Activated naive CD4-positive, alpha-beta T cell treated with anti-CD3 and anti-CD28 coated beads, Interleukin-2, amount 50 U/mL, for 72 hours (primary cell): ENCODE data around the gene CCDC142. TPM values are rescaled to one million over a fixed set of nuclear protein-coding genes. Genes with fewer than 3 reads are reported as not detected.
A peak's percentile ranks its signal among the peaks of the same experiment; 100 is the strongest.

Source experiments
- ATAC-seq, 2 donors: fragments of 150-1000 bp; cut with Tn5 transposase; 2 replicates each; pipeline ENCODE4 v1.10.0; 2021; ENCODE audit warnings: mild to moderate bottlenecking in 2 of 2, moderate library complexity in 2 of 2
- DNase-seq, 2 donors: peaks; one replicate each; pipeline ENCODE4 v3.0.0; 2021 to 2022; ENCODE audit warnings: low spot score in 2 of 2
- H3K27ac Mint-ChIP-seq, 2 donors: one replicate each; pipeline ENCODE4 v1.8.0; 2022; ENCODE audit warnings: mild to moderate bottlenecking in 2 of 2, mixed read lengths in 2 of 2
- H3K36me3 Mint-ChIP-seq, 2 donors: one replicate each; pipeline ENCODE4 v1.8.0; 2022; ENCODE audit warnings: mixed read lengths in 2 of 2
- H3K9me3 Mint-ChIP-seq, 2 donors: one replicate each; pipeline ENCODE4 v1.8.0; 2022; ENCODE audit warnings: mixed read lengths in 2 of 2
- total RNA-seq, 2 donors: library from RNA; stranded (reverse); gene quantifications; one replicate each; pipeline ENCODE4 v1.2.3, GENCODE V29; 2022

Gene CCDC142, protein sequence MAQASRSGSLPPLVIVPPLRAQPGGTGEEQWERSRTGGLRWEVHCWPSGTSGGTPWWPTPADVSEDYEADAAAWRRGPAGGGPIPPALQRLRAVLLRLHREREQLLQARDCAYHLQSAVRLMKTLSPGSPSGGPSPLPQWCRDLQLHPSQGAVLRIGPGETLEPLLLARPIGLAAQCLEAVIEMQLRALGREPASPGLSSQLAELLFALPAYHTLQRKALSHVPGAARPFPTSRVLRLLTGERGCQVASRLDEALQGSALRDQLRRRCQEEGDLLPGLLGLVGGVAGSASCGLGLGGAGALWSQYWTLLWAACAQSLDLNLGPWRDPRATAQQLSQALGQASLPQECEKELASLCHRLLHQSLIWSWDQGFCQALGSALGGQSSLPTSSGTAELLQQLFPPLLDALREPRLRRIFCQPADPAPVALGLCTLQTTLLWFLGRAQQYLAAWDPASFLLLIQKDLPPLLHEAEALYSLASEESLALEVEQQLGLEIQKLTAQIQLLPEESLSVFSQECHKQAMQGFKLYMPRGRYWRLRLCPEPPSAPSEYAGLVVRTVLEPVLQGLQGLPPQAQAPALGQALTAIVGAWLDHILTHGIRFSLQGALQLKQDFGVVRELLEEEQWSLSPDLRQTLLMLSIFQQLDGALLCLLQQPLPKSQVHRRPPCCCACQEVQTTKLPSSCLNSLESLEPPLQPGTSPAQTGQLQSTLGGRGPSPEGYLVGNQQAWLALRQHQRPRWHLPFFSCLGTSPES
- total RNA-seq = 10 to 100 TPM; 16.4 to 25.3 TPM

DNA sequence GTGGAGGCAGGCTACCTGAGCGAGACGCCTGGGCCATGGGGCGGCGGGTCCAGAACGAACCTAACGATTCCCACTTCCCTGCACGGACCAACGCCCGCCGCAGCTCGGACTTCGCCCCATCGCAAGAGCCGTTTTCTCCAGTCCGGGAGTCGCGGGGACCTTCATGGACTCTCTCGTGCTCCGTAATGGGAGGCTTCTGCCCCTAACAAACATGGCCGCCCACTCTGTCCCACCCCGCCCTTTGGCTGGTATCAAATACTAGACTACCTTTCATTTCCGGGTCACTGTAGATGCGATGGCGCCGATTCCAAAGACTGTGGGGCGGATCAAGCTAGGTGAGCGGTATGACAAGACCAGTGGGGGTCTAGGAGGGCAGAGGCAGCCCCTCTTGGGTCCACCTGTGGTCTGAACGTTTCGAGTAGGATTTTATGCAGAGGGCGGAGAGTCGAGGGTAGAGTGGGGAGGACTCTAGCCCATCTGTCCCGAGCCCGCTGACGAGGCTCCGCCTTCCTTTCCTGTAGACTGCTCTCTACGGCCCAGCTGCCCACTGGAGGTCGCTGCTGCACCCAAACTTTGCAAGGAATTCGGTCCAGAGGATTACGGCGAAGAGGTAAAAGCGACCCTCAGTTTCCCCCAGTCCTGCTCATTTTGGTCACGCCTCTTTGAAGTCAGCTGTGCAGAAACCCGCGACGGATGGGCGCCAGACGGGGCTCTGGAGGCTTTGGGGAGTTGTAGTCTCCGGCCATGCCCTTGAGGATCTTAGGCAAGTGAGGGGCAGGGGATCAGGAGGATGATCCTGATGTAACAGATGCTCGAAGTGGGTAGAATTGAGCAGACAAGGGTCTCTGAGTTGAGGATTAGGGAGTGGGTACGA, at the start of gene CCDC142, which contains the start of gene TTC31:
Gene CCDC142 (minus strand): TSS at position 198 of the 874 bp plus-strand sequence. CDS start 161 bp downstream, at position 37.
Gene TTC31 (plus strand): TSS at position 281 of the 874 bp plus-strand sequence. CDS start 15 bp downstream, at position 296.
- peak within 1 kb of the TSS; percentile 87 to 97 for H3K27ac Mint-ChIP-seq
- ATAC-seq = peak; percentile 93 to 94
- peaks cover 17 to 24% of the 10 kb centered on the region in 2 donors for H3K36me3 Mint-ChIP-seq
- DNase-seq = peak; percentile 89 to 93
- H3K9me3 Mint-ChIP-seq = no peaks in the 10 kb centered on the region

DNA sequence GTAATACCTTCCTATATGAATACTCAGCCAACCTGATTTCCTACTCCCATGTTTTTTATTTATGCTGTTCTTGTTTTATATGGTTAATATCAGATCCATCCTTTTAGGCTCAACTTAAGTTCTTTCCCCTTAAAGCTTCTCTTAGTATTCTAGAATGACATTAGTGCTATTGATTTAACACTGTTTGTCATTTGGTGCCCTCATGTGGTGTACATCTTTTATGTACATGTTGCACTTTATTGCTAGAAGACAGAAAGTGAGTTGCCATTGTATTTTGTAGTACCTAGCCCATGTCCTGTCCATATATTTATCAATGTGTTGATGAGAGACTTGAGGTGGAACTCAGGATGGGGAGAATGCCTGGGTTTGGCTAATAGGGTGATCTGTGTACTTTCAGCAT, 49.4 kb upstream of the CCDC142 start:
- Mint-ChIP-seq H3K27ac (peak overlapping the region in 1 of 2 donors; percentile 98), H3K9me3 (no peaks in the 10 kb centered on the region), H3K36me3 (peaks cover 30 to 39% of the 10 kb centered on the region in 2 donors)
- ATAC-seq (no peak), DNase-seq (no peak)

DNA sequence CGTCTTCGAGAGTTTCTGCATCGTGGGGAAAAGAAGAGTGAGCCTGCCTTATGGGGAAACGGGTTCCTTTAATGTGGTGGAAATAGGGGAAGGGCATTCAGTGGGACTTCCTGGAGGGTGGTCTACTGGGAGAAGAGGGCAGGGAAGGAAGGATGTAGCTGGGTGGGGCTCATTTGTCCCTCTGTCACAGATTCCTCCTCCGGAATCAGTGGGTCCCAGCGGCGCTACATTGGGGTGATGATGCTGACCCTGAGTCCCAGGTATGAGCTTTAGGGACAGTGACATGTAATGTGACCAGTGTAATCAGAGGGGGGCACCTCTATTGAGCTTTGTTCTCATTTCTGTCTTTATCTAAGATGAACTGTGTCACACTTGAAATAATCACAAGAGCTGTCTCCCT, 48.9 kb upstream of the CCDC142 start:
- ATAC-seq (no peak), DNase-seq (no peak)
- Mint-ChIP-seq H3K36me3 (peaks cover 35 to 42% of the 10 kb centered on the region in 2 donors), H3K9me3 (no peaks in the 10 kb centered on the region), H3K27ac (peak overlapping the region; percentile 34 to 98)

DNA sequence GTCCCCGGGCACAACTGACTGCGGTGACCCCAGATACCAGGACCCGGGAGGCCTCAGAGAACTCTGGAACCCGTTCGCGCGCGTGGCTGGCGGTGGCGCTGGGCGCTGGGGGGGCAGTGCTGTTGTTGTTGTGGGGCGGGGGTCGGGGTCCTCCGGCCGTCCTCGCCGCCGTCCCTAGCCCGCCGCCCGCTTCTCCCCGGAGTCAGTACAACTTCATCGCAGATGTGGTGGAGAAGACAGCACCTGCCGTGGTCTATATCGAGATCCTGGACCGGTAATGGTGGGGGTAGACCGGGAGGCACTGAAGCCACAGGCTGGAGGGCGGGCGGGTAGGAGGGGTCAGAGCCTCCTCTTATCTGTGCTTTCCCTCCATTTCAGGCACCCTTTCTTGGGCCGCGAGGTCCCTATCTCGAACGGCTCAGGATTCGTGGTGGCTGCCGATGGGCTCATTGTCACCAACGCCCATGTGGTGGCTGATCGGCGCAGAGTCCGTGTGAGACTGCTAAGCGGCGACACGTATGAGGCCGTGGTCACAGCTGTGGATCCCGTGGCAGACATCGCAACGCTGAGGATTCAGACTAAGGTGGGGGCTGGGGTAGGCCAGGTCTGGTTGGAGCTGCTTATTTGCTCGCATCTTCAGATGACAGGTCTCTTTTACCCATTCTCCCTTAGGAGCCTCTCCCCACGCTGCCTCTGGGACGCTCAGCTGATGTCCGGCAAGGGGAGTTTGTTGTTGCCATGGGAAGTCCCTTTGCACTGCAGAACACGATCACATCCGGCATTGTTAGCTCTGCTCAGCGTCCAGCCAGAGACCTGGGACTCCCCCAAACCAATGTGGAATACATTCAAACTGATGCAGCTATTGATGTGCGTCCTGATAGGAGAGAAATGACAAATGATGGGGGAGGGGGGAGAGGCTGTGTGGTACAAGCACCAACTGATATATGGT, 47.7 kb upstream of the CCDC142 start:
- DNase-seq (peak; percentile 40 to 87), ATAC-seq (peak; percentile 23 to 77)
- peaks cover 44 to 48% of the 10 kb centered on the region in 2 donors for H3K36me3 Mint-ChIP-seq

DNA sequence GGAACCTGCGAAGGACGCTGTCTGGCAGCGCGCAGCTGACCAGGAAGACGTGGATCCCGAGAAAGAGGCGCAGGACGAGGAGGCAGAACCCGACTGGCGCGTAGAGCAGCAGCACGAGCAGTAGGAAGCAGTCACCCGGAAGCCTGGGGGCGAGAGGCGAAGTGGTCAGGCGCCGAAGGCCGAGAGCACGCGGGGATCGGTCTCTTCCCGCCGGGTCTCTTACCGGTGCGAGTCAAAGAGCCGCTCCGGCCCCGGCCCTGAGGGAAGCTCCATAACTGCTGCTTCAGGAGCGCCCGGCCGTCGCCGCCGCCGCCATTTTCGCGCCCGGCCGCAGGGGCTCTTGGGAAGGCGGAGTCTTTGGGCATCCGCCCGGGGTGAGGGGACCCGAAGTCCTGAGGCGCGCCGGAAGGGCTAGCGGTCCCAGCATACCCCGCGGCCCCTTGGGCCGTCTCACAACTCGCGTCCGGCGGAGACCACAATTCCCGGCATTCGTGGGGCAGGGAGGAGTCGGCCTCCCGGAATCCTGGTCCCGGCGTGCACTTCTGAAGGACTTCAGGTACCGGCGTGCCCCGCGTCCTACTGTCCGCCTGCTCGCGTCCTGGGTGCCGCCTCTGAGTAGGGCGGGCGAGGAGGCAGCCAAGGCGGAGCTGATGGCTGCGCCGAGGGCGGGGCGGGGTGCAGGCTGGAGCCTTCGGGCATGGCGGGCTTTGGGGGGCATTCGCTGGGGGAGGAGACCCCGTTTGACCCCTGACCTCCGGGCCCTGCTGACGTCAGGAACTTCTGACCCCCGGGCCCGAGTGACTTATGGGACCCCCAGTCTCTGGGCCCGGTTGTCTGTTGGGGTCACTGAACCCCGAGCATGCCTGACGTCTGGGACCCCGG, 46.8 kb upstream of the CCDC142 start, which contains the start of the genes AUP1 and HTRA2:
Gene AUP1 (minus strand): TSS at position 350 of the 882 bp plus-strand sequence. CDS start 77 bp downstream, at position 273.
Gene HTRA2 (plus strand): TSS at position 577 of the 882 bp plus-strand sequence. CDS start 74 bp downstream, at position 651.
- peak; percentile 47 to 90 for ATAC-seq
- H3K27ac Mint-ChIP-seq = peak within 1 kb of the TSS; percentile 98

More for the DNA sequence above, 47.7 kb upstream of the CCDC142 start:
- no peaks in the 10 kb centered on the region for H3K9me3 Mint-ChIP-seq
- peak overlapping the region; percentile 6 to 98 for H3K27ac Mint-ChIP-seq

DNA sequence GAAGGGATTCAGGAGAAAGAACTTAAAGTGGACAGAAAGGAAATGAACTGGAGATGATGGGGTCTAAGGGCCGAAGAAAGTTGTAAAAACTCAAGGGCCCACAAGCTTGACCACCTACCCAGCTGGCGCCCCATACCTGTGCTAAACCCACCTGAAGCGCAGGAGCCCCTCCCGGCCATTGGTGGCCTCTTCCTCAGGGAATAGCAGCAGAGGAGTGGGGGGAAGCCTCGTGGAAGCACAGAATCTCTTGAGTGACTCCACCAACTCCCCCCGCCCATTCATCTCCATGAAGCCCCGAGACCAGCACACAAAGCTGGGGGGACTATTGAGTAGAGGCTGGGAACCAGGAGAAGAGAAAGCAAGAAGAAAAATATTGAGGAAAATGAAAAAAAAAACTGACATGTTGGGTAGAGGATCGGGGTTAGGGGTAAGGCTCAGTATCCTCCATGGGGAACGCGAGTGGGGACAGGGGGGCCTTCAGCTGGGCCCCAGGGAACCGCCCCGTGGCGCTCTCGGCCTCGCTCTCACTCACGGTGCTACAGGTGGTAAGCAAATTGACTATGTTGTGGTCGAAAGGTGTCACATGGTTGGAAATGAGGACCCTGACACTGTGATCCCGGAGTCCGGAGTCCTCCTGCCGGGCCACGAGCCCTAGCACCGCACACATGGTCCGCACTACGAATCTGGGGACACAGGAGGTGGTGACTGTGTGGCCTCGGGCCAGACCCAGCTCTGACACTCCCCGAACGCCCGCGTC, 46.0 kb upstream of the CCDC142 start:
- Mint-ChIP-seq H3K36me3 (peaks cover 44 to 48% of the 10 kb centered on the region in 2 donors), H3K27ac (peak overlapping the region; percentile 98), H3K9me3 (no peaks in the 10 kb centered on the region)
- ATAC-seq (peak; percentile 8 to 24), DNase-seq (peak in 1 of 2 donors; percentile 63)

More for the DNA sequence above, 46.8 kb upstream of the CCDC142 start, which contains the start of the genes AUP1 and HTRA2:
- no peaks in the 10 kb centered on the region for H3K9me3 Mint-ChIP-seq
- peak; percentile 82 to 87 for DNase-seq
- peaks cover 44 to 48% of the 10 kb centered on the region in 2 donors for H3K36me3 Mint-ChIP-seq

DNA sequence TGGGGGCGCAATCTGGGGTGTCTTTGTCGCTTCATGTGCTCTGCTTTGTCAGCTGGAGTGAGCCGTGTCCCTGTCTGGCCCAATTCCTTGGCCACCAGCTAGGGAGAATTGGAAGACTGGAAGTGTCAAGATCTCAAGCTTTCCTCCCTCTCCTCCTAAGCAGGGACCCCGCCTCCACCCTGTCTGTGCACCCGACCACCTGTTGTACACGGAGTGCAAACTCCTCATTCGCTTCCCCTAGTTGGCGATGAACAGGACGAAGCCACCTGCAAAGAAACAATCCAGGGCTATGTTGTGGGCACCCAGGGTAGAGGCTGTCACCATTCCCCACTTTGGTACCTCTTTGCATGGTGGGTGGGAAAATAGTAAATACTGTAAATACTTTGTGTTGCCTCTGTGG, 44.9 kb upstream of the CCDC142 start:
- Mint-ChIP-seq H3K9me3 (no peaks in the 10 kb centered on the region), H3K36me3 (peaks cover 44 to 48% of the 10 kb centered on the region in 2 donors), H3K27ac (peak overlapping the region in 1 of 2 donors; percentile 98)
- no peak for DNase-seq
- no peak for ATAC-seq

DNA sequence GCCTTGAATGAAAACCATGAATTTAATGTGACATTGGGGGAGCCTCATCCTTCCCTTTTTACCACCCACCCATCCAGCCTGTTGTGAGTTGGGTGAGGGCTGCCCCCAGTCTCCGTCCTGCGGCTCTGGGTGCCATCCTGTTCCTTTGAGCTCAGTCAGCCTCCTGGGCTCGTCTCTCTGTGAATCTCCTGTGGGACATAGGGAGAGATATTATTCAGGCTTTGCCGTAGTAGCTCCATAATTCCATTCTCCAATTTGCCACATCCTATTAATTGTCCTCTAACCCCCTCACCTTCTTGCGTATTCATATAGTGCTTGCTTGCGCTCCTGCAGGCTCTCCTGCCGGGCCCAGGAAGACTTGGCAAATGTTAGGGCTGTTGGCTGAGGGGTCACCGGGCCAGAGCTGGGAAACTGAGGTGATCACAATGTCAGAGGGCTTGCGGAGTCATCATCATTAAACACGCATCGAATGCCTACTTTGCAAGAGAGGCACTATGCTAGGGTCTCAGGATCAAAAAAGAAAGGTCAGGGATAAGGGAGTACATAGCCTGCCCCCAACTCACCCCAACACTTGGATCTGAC, 43.9 kb upstream of the CCDC142 start:
- ATAC-seq = no peak
- Mint-ChIP-seq H3K27ac (peak overlapping the region; percentile 32 to 46), H3K9me3 (no peaks in the 10 kb centered on the region)

DNA sequence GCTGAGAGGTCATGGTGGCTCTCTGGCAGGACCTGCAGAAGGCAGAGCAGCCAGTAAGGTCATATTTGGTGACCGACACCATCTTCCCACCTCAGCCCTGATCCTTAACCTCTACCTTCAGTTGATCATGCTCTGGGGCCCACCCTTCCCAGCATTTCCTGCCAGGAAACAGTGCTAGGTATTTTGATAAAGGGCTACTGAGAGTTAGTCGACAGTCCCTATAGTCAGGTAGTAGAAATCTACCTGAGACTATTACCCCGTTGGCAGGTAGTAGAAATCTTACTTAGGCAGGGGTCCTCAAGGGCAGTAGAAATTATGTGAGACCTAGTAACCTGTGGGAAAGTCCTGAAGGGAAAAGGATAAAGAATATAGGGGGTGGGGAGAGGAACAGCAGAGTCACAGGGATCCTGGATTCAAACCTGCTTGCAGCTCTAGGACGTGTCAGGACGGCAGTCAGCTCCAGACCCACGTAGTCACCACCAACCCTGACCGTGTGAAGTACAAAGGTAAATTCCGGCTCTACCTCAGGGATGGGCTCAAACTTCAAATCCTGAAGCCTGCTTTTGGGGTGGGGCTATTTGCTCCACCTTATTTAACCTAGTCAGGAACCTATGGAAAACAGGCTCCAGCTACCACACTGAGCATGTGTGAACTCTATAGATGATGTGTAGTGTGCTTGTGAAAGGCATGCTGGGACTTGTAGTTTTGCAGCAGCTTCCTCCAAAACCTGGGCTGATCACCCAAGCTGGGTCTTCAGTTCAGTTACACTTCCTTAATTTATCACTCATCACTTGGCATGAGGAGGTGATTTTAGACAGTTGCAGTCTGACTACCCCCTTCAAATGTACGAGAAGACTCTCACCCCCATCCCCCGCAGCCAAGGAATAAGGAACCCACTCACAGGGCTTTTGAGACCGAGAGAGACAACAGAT, 43.2 kb upstream of the CCDC142 start, which contains the start of gene DQX1:
Gene DQX1 (minus strand): TSS at position 515 of the 932 bp plus-strand sequence. CDS start 502 bp downstream, at position 13.
- H3K27ac Mint-ChIP-seq = peak within 1 kb of the TSS; percentile 32 to 46
- DNase-seq = no peak
- H3K36me3 Mint-ChIP-seq = peaks cover 38 to 43% of the 10 kb centered on the region in 2 donors

More for the DNA sequence above, 43.9 kb upstream of the CCDC142 start:
- H3K36me3 Mint-ChIP-seq = peaks cover 38 to 44% of the 10 kb centered on the region in 2 donors
- DNase-seq = no peak

DNA sequence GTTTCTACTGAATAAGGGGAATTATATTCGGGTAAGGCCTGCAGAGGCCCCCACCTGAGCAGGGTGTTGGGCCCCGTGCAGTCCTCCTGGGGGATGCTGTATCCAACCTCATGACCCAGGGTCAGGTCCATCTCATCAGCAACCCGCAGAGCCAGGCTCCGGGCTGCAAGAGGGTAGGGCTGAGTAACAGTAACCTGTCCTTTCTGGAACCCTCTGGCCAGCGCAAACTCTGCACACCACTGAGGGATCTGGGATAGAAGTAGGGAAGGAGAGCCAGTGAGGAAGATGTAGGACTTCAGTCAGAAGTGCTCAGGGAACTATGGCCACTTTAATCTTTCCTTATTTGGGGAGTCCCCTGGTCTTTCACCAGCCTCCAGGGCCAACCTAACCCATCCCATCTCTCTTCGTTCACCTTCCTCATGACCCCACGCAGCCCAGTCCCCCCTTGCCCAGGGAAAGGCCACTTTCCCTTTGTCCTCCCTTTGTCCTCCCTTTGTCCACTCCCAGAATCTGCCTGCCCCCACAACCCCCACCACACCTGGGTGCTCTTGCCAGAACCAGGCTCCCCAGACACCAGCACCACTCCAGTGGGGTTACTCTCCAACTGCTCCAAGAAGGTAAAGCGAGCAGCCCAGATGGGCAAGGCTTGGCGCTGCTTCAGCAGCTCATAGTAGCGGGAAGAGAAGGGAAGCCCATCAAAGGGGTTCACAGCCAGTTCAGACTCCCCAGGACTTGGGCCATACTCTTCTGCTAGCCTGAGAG, 42.3 kb upstream of the CCDC142 start:
- peaks cover 32 to 36% of the 10 kb centered on the region in 2 donors for H3K36me3 Mint-ChIP-seq
- H3K27ac Mint-ChIP-seq = no peak overlapping the region
- ATAC-seq = no peak

More for the DNA sequence above, 43.2 kb upstream of the CCDC142 start, which contains the start of gene DQX1:
- ATAC-seq = no peak
- no peaks in the 10 kb centered on the region for H3K9me3 Mint-ChIP-seq

DNA sequence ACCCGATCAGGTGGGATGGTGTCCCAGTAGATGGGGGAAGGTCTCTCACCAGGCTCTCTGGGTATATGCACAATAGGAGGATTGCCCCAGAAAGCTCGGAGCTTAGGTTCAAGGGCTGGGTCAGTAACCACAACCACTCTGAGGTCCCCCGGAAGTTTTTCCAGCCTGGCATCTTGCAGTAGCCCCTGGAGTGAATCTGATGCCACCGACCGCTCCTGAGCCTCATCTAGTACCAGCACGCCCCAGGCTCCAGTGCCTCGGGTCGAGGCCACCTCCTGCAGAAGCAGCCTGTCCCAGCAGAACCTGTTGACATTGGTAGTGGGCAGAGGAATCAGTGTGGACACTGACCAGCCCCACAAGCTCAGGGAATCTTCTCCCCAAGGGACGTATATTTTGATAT, 41.2 kb upstream of the CCDC142 start:
- DNase-seq (no peak), ATAC-seq (no peak)
- Mint-ChIP-seq H3K9me3 (no peaks in the 10 kb centered on the region), H3K27ac (no peak overlapping the region), H3K36me3 (peaks cover 28 to 33% of the 10 kb centered on the region in 2 donors)

More for the DNA sequence above, 42.3 kb upstream of the CCDC142 start:
- DNase-seq = no peak
- no peaks in the 10 kb centered on the region for H3K9me3 Mint-ChIP-seq
